HCT116 (cell line): ENCODE measurements around the gene GGPS1. TPM values are rescaled to one million over a fixed set of nuclear protein-coding genes. Genes with fewer than 3 reads are reported as not detected.
"Not testable (repeated sequence)": the region's sequence is repeated elsewhere in the genome, so short reads cannot be mapped to it uniquely, and the experiment has no call there.

Experiments used
- ATAC-seq: fragments of 200-7000 bp; cut with Tn5 transposase; 2 replicates; pipeline ENCODE4 v1.9.1; 2020; ENCODE audit warnings: mild to moderate bottlenecking, moderate library complexity
- BruUV-seq: library from RNA; stranded (reverse); fragments of 400-500 nt; replicated peaks from 2 replicates; lab custom pipeline; 2021; lab: Mats Ljungman, UMichigan
- CTCF ChIA-PET: fragments of 300-600 bp; sonication (Branson Sonifier 250); formaldehyde crosslinking; loops from one replicate; lab custom pipeline; 2021; ENCODE audit warnings: antibody characterized with exemption; lab: Charles Lee
- POLR2A ChIA-PET: fragments of 300-600, 350-600 bp; sonication (Branson Sonifier 250); formaldehyde crosslinking; loops from one replicate; lab custom pipeline; 2021; ENCODE audit warnings: antibody characterized with exemption; lab: Charles Lee
- RAD21 ChIA-PET, 2 experiments: fragments of 300-600 bp; sonication (Branson Sonifier 250); formaldehyde crosslinking; loops; one replicate each; lab custom pipeline; 2023; ENCODE audit warnings: low total read pairs in 2 of 2; ENCODE audit not compliant: uncharacterized antibody in 2 of 2, unreplicated experiment in 2 of 2, low non-redundant PET in 1 of 2; lab: Charles Lee
- DNase-seq: peaks from one replicate; pipeline ENCODE4 v3.0.0-alpha.2; 2010; ENCODE audit warnings: low read depth, low spot score
- H2AFZ ChIP-seq: fragments of 200-600 bp; shearing (Covaris generic), sonication (generic); 2 replicates; pipeline ENCODE4 v1.6.1; 2017; ENCODE audit warnings: low read depth, mixed run types, mixed read lengths, antibody characterized with exemption, low read length; ENCODE audit not compliant: poor library complexity, severe bottlenecking
- H3K27ac ChIP-seq: 2 replicates; pipeline ENCODE4 v1.5.1; 2012; ENCODE audit warnings: low read depth, low read length
- H3K27me3 ChIP-seq: fragments of 200-600 bp; sonication (generic); 2 replicates; pipeline ENCODE4 v1.6.1; 2016; ENCODE audit warnings: mixed run types, low read length, mixed read lengths; ENCODE audit not compliant: insufficient read depth
- H3K36me3 ChIP-seq, 2 experiments: fragments of 200-500 bp in 1 of 2; fragments of 200-600 bp in 1 of 2; sonication (Bioruptor generic) in 1 of 2; sonication (generic) in 1 of 2; 2 replicates each; pipeline versions ENCODE4 v1.5.1 to v1.6.1; 2014 to 2016; ENCODE audit warnings: low read length in 2 of 2, inconsistent platforms in 1 of 2, mixed read lengths in 1 of 2, mixed run types in 1 of 2; ENCODE audit not compliant: insufficient read depth in 2 of 2, control insufficient read depth in 1 of 2
- H3K4me1 ChIP-seq, 2 experiments: fragments of 200-600 bp in 1 of 2; sonication (generic) in 1 of 2; 2 replicates each; pipeline versions ENCODE4 v1.5.1 to v1.6.1; 2012 to 2017; ENCODE audit warnings: low read length in 2 of 2, inconsistent platforms in 1 of 2, mild to moderate bottlenecking in 1 of 2, mixed read lengths in 1 of 2, mixed run types in 1 of 2, moderate library complexity in 1 of 2; ENCODE audit not compliant: insufficient read depth in 2 of 2, control insufficient read depth in 1 of 2
- H3K4me2 ChIP-seq: fragments of 200-600 bp; sonication (generic); 2 replicates; pipeline ENCODE4 v1.6.1; 2017; ENCODE audit warnings: mixed run types, low read length, mixed read lengths
- H3K4me3 ChIP-seq, 2 experiments: fragments of 200-600 bp in 1 of 2; sonication (generic) in 1 of 2; replicated peaks in 1 of 2; 2 replicates each; pipeline ENCODE4 v1.5.1; 2011 to 2016; ENCODE audit warnings: low read length in 2 of 2, control low read depth in 1 of 2, low read depth in 1 of 2, mild to moderate bottlenecking in 1 of 2, mixed read lengths in 1 of 2, mixed run types in 1 of 2
- H3K79me2 ChIP-seq: fragments of 200-600 bp; sonication (generic); 2 replicates; pipeline ENCODE4 v1.6.1; 2017; ENCODE audit warnings: mild to moderate bottlenecking, mixed run types, low read length, moderate library complexity, mixed read lengths; ENCODE audit not compliant: insufficient read depth
- H3K9ac ChIP-seq: fragments of 200-600 bp; sonication (generic); 2 replicates; pipeline ENCODE4 v1.6.1; 2016; ENCODE audit warnings: low read length, mixed read lengths
- H3K9me2 ChIP-seq: fragments of 200-600 bp; sonication (generic), shearing (Covaris generic); 2 replicates; pipeline ENCODE4 v1.6.1; 2017; ENCODE audit warnings: mixed run types, mild to moderate bottlenecking, moderate library complexity; ENCODE audit not compliant: insufficient read depth
- H3K9me3 ChIP-seq, 2 experiments: fragments of 200-500 bp in 1 of 2; fragments of 200-600 bp in 1 of 2; sonication (Bioruptor generic) in 1 of 2; sonication (generic) in 1 of 2; 2 replicates each; pipeline ENCODE4 v1.6.1; 2014 to 2017; ENCODE audit warnings: low read length in 2 of 2, mixed read lengths in 2 of 2, inconsistent platforms in 1 of 2, low read depth in 1 of 2, mild to moderate bottlenecking in 1 of 2, mixed run types in 1 of 2, moderate library complexity in 1 of 2; ENCODE audit not compliant: control insufficient read depth in 1 of 2, insufficient read depth in 1 of 2
- H4K20me1 ChIP-seq: fragments of 200-600 bp; sonication (generic), shearing (Covaris generic); 2 replicates; pipeline ENCODE4 v1.6.1; 2017; ENCODE audit warnings: mixed run types, mild to moderate bottlenecking, moderate library complexity; ENCODE audit not compliant: insufficient read depth
- CBX3 ChIP-seq: IDR thresholded peaks from 2 replicates; pipeline ENCODE4 v1.6.1; 2012; ENCODE audit warnings: low read depth
- CTCF ChIP-seq, 3 experiments: fragments of 200-600 bp in 1 of 3; sonication (generic) in 1 of 3; IDR thresholded peaks in 2 of 3; conservative IDR thresholded peaks in 1 of 3; 2 replicates each; pipeline ENCODE4 v1.5.1; 2012 to 2017; ENCODE audit warnings: low read depth in 2 of 3, low read length in 2 of 3, antibody characterized with exemption in 1 of 3, borderline replicate concordance in 1 of 3, control low read depth in 1 of 3, mild to moderate bottlenecking in 1 of 3, mixed read lengths in 1 of 3, mixed run types in 1 of 3, moderate library complexity in 1 of 3; ENCODE audit not compliant: insufficient read depth in 1 of 3
- ELF1 ChIP-seq: IDR thresholded peaks from 2 replicates; pipeline ENCODE4 v1.6.1; 2012; ENCODE audit warnings: low read depth, borderline replicate concordance
- EZH2 ChIP-seq: fragments of 200-600 bp; sonication (generic); IDR thresholded peaks from 2 replicates; pipeline ENCODE4 v1.6.1; 2017; ENCODE audit warnings: antibody characterized with exemption, mixed run types
- JUND ChIP-seq: IDR thresholded peaks from 2 replicates; pipeline ENCODE4 v1.6.1; 2012
- SIN3A ChIP-seq: IDR thresholded peaks from 2 replicates; pipeline ENCODE4 v1.6.1; 2012; ENCODE audit warnings: low read depth
- SRF ChIP-seq: IDR thresholded peaks from 2 replicates; pipeline ENCODE4 v1.6.1; 2012; ENCODE audit warnings: low read depth
- TCF7L2 ChIP-seq: IDR thresholded peaks from 2 replicates; pipeline ENCODE4 v1.7.0; 2011; ENCODE audit warnings: borderline replicate concordance, inconsistent platforms; ENCODE audit not compliant: insufficient read depth, insufficient read length; ENCODE audit errors: extremely low read depth
- ZFX ChIP-seq: fragments of 450-650 bp; IDR thresholded peaks from 2 replicates; pipeline ENCODE4 v1.6.1; 2017
- ZNF274 ChIP-seq: fragments of 200-500 bp; sonication (Bioruptor generic); IDR thresholded peaks from 2 replicates; pipeline ENCODE4 v1.6.1; 2014; ENCODE audit warnings: mild to moderate bottlenecking, low read depth, low read length, inconsistent platforms
- intact Hi-C: fragments of 100-400 bp; cut with micrococcal nuclease; formaldehyde crosslinking; loops from 2 replicates; pipeline ENCODE4 v1.10.0; 2022
- total RNA-seq: library from RNA; stranded (reverse); gene quantifications from one replicate; pipeline ENCODE4 v1.2.1, GENCODE V29; 2021; ENCODE audit not compliant: unreplicated experiment
- TF ChIP-seq, protein P1 (sequence below): IDR thresholded peaks from 2 replicates; pipeline ENCODE4 v1.6.1; 2012; ENCODE audit warnings: low read depth
- TF ChIP-seq, protein P2 (sequence below): IDR thresholded peaks from 2 replicates; pipeline ENCODE4 v1.6.1; 2012
- TF ChIP-seq, protein P3 (sequence below): IDR thresholded peaks from 2 replicates; pipeline ENCODE4 v1.6.1; 2012
- TF ChIP-seq, protein P4 (sequence below): IDR thresholded peaks from 2 replicates; pipeline ENCODE4 v1.6.1; 2011; ENCODE audit warnings: mild to moderate bottlenecking, low read length, moderate library complexity; ENCODE audit not compliant: insufficient replicate concordance; ENCODE audit errors: extremely low read depth

Gene GGPS1
- total RNA-seq, 1 experiment from 2014 or later = 30.6 TPM

DNA sequence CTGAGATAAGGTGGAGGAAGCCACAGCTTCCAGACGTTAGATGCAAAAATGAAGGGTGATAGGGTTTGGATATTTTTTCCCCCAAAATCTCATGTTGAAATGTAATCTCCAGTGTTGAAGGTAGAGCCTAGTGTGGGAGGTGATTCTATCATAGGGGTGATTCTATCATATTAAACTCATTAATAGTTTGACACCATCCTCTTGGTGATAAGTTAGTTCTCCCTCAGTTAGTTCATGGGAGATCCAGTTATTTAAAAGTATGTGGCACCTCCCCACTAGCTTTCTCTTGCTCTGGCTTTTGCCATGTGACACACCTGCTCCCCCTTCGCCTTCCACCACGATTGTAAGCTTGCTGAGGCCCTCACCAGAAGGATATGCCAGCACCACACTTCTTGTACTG is 30.5 kb downstream of the GGPS1 start:
- intact Hi-C loops = no loop called here
- Histone ChIP-seq H3K36me3 (no peaks in the 10 kb centered on the region), H3K9me3 (no peaks in the 10 kb centered on the region), H3K79me2 (no peaks in the 10 kb centered on the region), H2AFZ (no peak overlapping the region), H3K27me3 (no peaks in the 10 kb centered on the region), H3K9me2 (no peaks in the 10 kb centered on the region), H3K4me3 (no peak overlapping the region), H3K4me1 (no peaks in the 10 kb centered on the region), H3K9ac (no peak overlapping the region), H3K27ac (no peak overlapping the region), H4K20me1 (no peaks in the 10 kb centered on the region), H3K4me2 (no peak overlapping the region)
- POLR2A ChIA-PET = interaction anchor here (0.6 kb wide), 1 partner anchor 10 kb away, joined by 5 read pairs; no protein-coding TSS in a partner anchor
- TF ChIP-seq SIN3A (no peak), TCF7L2 (no peak), ELF1 (no peak), JUND (no peak), SRF (no peak), CTCF (IDR thresholded peaks at IDR 0.05 in 2 of 3, conservative IDR thresholded peaks at IDR 0.05 in 1 of 3; ENCODE audit: borderline replicate concordance in 1 of 3, insufficient read depth in 1 of 3, low read depth in 2 of 3, low read length in 2 of 3) (no peak), ZNF274 (no peak), ZFX (no peak), EZH2 (no peak), CBX3 (no peak)
- TF ChIP-seq, protein P1, sequence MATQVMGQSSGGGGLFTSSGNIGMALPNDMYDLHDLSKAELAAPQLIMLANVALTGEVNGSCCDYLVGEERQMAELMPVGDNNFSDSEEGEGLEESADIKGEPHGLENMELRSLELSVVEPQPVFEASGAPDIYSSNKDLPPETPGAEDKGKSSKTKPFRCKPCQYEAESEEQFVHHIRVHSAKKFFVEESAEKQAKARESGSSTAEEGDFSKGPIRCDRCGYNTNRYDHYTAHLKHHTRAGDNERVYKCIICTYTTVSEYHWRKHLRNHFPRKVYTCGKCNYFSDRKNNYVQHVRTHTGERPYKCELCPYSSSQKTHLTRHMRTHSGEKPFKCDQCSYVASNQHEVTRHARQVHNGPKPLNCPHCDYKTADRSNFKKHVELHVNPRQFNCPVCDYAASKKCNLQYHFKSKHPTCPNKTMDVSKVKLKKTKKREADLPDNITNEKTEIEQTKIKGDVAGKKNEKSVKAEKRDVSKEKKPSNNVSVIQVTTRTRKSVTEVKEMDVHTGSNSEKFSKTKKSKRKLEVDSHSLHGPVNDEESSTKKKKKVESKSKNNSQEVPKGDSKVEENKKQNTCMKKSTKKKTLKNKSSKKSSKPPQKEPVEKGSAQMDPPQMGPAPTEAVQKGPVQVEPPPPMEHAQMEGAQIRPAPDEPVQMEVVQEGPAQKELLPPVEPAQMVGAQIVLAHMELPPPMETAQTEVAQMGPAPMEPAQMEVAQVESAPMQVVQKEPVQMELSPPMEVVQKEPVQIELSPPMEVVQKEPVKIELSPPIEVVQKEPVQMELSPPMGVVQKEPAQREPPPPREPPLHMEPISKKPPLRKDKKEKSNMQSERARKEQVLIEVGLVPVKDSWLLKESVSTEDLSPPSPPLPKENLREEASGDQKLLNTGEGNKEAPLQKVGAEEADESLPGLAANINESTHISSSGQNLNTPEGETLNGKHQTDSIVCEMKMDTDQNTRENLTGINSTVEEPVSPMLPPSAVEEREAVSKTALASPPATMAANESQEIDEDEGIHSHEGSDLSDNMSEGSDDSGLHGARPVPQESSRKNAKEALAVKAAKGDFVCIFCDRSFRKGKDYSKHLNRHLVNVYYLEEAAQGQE = no peak
- TF ChIP-seq, protein P2, sequence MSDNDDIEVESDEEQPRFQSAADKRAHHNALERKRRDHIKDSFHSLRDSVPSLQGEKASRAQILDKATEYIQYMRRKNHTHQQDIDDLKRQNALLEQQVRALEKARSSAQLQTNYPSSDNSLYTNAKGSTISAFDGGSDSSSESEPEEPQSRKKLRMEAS = no peak
- TF ChIP-seq, protein P3, sequence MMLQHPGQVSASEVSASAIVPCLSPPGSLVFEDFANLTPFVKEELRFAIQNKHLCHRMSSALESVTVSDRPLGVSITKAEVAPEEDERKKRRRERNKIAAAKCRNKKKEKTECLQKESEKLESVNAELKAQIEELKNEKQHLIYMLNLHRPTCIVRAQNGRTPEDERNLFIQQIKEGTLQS = no peak
- TF ChIP-seq, protein P4, sequence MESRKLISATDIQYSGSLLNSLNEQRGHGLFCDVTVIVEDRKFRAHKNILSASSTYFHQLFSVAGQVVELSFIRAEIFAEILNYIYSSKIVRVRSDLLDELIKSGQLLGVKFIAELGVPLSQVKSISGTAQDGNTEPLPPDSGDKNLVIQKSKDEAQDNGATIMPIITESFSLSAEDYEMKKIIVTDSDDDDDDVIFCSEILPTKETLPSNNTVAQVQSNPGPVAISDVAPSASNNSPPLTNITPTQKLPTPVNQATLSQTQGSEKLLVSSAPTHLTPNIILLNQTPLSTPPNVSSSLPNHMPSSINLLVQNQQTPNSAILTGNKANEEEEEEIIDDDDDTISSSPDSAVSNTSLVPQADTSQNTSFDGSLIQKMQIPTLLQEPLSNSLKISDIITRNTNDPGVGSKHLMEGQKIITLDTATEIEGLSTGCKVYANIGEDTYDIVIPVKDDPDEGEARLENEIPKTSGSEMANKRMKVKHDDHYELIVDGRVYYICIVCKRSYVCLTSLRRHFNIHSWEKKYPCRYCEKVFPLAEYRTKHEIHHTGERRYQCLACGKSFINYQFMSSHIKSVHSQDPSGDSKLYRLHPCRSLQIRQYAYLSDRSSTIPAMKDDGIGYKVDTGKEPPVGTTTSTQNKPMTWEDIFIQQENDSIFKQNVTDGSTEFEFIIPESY = no peak
- no peak for ATAC-seq
- BruUV-seq = no TSS peak
- no peak for DNase-seq
- CTCF ChIA-PET = no interaction called here
- RAD21 ChIA-PET = no interaction called here

GRCh38 chr1:235364189-235364588 is 35.8 kb downstream of the GGPS1 start:
- DNase-seq, H3K36me3 ChIP-seq, intact Hi-C loops, H3K9me3 ChIP-seq, H3K27me3 ChIP-seq, H3K27ac ChIP-seq, ATAC-seq, H3K4me3 ChIP-seq, H4K20me1 ChIP-seq, RAD21 ChIA-PET, H3K9ac ChIP-seq, POLR2A ChIA-PET, H3K9me2 ChIP-seq, H3K4me2 ChIP-seq, CTCF ChIA-PET, BruUV-seq, H2AFZ ChIP-seq: not testable (repeated sequence)
- Histone ChIP-seq H3K79me2 (peaks cover 15% of the 10 kb centered on the region), H3K4me1 (peaks cover 0 to 18% of the 10 kb centered on the region in 2 experiments; a peak in 3 of 4 replicates)
